Activated CD4-positive, alpha-beta T cell treated with anti-CD3 and anti-CD28 coated beads, Interleukin-2, amount 50 U/mL, for 48 hours (primary cell): Measurements from ENCODE around the gene DSCAM.

Experiments
- DNase-seq, 2 experiments: peaks; one replicate each; pipeline ENCODE4 v3.0.0-alpha.2; 2020

Gene DSCAM

GRCh38 chr21:40760821-40761220 lies 86.1 kb downstream of the DSCAM start:
- DNase-seq, result no peak

GRCh38 chr21:40759061-40759460 lies 87.9 kb downstream of the DSCAM start:
- DNase-seq, result no peak

GRCh38 chr21:40757366-40757765 lies 89.6 kb downstream of the DSCAM start:
- DNase-seq, result no peak

DNA sequence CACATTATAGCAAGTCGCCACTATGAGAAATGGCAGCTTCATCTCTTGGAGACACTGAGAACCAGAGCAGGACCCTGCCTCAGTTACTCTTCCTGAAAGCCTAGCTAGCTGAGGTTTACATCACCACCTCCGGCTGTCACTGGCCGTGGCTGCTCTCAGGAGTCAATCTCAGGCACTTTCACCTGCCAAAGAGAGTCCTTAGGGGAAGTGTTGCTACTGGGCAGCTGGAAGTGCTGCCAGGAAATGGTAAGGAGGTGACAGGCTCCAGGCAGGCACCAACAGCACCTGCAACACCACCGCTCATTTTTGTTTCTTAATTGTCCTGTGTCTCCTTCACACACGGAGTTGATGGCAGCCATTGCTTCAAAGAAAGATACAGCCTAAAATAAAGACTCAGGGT lies 92.5 kb downstream of the DSCAM start:
- DNase-seq, result no peak

- DNase-seq, result no peak
Measured at GRCh38 chr21:40753756-40754155, 93.2 kb downstream of the DSCAM start.

DNA sequence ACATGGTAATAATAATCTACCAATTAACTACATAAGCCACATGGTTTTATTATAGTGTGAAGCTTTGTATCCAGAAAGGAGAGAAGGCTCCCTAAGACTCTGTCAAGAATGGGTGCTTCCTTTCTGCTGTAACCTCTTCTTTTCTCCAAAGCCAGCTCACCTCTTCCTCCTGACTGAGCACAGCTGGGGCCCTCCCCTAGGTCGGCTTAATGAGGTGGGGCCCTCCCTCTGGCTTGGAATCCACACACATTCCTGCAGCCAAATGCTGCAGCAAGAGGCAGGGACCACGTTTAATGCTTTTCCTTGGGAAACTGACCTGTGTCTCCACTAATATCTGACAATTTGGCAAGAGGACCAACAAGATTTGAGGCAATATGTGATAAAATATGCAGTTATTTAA lies 94.8 kb downstream of the DSCAM start:
- no peak for DNase-seq

DNA sequence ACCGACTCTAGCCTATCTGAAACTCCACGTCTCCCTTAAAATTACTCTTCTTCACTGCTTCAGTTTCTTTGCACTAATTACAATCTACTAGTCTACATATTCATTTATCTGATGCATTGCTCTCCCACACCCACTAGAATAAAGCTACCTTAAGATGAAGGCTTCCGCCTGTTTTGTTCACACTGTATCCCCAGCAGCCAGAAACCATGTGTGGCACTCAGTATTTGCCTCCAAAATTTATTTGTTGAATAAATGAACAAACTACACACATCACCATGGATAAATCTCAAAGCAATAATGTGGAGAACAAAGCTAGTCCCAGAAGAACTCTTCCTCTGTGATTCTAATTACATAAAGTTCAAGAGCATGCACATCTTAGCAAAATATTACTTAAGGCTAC lies 95.7 kb downstream of the DSCAM start:
- DNase-seq, result no peak

DNA sequence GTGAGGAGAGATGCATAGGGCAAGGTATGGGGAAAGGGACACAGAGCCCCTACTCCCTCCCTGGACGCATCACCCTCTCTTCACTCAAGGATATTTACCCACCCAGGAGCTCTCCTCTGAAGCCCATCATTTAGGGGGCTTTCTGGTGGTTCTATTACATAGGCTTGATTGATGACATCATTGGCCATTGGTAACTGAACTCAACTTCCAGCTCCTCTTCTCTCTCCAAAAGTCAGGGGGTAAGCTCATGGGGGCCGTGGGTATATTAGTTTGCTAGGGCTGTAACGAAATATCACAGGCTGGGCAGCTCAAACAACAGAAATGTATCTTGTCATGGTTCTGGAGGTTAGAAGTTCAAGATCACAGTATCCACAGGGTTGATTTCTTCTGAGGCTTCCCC lies 110.8 kb downstream of the DSCAM start:
- DNase-seq, result no peak

- no peak for DNase-seq
Measured at GRCh38 chr21:40733024-40733397, 113.9 kb downstream of the DSCAM start.

DNA sequence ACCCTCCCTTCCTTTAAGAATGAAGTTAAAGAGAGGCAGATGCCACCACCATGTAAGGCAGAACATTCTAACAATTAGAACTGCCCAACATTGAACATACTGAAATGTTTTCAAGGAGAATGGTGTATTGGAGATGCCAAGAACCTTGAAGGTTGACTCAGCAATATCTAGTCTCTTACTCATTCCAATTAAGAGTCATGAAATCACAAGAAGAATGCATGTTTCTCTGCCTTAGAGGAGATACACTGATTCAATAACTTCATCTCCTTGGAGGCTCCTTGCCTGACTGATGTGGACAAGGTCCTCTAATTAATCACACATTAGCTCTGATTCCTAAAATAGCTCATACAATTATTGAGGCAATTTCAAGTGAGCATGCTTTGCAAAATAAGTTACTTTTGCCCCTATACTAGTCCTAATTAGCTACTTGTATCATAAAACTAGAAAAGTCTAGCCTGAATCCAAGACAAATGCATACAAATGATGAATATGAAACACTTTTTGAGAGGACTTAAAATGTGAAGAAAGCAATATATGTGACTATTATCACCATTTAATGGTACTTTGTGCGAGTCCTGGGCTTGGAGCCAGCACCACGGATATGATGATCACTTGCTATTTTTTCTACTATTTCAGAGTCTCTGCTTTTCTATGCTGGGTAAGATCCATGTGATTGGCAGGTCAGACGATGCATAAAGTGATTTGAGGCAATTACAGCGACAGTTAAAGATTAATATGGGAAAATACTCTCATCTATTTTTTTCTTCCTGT lies 114.5 kb downstream of the DSCAM start:
- no peak for DNase-seq

DNA sequence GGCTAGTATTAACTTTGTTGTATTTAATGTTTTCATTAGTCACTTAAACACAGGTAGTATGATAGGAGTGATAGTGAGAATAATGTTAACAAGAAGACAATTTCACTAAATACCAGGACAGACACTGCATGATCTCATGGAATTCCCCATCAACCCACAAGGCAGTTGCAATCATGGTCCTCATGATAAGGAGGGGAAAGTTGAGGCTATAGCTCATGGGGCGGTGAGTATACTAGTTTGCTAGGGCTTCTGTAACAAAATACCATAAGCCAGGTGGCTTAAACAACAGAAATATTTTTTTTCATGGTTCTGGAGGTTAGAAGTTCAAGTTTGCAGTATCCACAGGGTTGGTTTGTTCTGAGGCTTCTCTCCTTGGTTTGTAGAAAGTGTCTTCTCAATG lies 115.8 kb downstream of the DSCAM start:
- DNase-seq, result no peak

DNA sequence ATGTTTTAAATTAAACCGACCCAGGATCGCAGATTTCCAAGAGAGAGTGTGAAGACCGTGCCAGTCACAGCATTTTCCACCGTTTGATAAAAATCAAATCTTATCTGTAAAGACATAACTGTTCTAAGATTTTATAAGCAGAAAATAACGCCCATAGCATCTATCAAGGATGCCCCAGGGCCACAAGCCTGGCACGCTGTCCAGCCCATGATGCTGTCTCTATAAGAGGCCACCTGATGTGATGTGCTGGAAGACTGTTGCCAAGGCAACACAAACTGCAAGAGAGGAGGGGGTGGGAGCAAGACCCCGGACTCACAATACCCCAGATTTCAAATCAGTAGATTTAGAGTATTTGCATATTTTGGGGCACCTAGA lies 116.5 kb downstream of the DSCAM start:
- no peak for DNase-seq

- DNase-seq, result no peak
Measured at GRCh38 chr21:40729761-40730425, 117.1 kb downstream of the DSCAM start.

DNA sequence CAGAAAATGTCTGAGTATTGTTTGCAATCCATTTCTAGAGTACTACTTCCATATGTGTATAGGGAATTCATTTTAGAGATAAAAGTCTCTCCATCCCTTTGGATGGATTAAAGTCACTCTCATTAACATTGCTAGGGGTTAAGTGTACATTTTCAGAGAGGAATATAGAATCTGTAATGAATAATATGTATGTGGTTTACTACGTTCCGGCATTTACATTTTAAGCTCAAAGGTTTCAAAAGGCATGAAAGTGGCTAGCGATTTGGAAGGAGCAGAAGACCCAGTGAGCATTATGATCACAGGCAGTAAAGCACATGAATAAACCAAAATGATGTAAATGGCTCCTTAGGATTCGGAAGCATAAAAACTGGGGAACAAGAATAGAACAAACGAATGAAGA lies 123.0 kb downstream of the DSCAM start:
- no peak for DNase-seq

DNA sequence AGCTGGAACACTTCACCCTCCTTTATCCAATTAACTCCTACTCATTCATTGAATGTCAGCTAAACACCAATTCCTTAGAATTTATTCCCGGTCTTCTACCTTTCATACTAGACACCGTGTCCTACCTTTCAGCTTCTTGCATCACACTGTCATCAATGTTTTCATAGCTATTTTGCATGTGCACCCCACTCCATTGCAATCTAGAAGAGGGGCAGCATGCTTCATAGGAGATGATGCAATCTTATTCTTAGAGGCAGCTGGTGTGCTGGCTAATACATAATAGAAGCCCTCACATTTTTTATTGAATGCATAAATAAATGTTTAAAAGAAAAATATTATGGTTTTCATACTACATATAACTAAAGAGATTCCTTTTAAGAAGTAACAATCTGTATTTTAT lies 123.6 kb downstream of the DSCAM start:
- no peak for DNase-seq

DNA sequence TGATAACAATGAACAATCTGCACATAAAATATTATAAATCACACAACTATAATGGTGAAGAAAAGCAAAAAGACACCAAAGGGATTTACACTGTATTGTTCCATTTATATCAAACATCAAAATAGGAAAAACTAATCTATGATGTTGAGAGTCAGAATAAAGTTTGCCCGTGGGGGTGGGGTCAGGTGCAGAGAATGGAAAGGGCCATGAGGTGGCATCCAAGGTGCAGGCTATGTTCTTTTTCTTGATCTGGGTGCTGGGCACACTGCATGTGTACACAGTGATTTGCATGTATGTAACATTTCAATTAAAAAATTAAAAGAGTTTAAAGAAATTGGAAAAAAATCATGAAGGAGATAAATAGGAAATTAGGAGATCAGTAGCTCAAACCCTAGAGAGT lies 127.3 kb downstream of the DSCAM start:
- no peak for DNase-seq

GRCh38 chr21:40717028-40717427 lies 129.9 kb downstream of the DSCAM start:
- no peak for DNase-seq

DNA sequence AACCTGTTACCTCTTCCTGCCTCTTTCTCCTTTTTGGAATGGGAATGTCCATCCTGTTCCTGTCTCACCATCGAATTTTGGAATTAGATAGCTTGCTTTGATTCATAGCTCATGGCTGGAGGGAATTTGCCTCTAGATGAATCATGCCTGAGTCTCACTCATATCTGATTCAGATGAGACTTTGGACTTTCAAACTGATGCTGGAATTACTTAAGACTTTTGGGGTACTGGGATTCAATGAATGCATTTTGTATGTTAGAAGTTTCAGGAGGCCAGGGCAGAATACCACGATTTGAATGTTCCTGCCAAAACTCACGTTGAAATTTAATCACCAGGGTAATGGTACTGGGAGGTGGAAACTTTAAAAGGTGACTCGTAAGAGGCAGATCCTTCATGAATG lies 132.4 kb downstream of the DSCAM start:
- DNase-seq, result no peak

GRCh38 chr21:40707656-40708244 lies 139.2 kb downstream of the DSCAM start:
- no peak for DNase-seq

DNA sequence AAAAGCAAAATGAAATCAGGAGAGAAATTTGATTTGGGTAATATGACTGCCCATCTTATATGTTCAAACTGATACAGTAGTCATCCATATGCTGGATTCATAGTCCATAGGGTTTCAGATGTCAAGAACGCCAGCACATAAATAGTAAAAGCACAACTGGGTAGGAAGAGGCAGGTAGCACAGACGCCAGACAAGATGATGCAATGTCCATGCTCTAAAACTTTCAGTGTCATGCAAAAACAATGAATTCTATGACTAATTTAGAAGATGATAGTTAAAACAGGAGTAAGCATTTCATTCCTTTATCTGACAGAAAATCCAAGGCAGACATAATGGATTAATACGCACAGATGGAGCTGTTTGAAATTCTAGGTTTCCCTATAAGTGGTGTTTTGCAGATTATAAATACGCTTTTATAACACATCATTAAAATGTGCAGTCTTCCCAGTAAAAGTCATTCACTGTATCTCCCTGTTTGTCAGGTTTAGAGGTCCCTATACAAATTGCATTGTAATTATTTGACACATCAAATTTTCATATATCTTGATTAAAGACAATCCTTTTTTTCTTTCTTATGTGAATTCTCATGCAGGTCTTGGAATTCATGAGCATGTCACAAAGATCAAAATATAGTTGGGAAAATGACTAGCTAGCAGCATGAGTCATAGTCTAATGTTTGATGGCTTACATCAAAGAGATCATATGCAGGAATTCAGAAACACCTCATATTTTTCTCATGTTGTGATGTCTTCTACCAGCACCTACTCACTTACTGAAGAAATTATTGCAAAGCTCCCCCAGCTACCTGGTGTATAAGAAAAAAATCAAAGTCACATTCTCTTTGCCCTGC lies 139.9 kb downstream of the DSCAM start:
- no peak for DNase-seq

- no peak for DNase-seq
Measured at GRCh38 chr21:40706176-40706575, 140.8 kb downstream of the DSCAM start.

- DNase-seq, result no peak
Measured at GRCh38 chr21:40704141-40704540, 142.8 kb downstream of the DSCAM start.

GRCh38 chr21:40699366-40699765 lies 147.6 kb downstream of the DSCAM start:
- DNase-seq, result no peak

- no peak for DNase-seq
Measured at GRCh38 chr21:40696246-40696645, 150.7 kb downstream of the DSCAM start.
